ENCODE measurements around the gene PRSS22.

PRSS22 gene

GRCh38 chr16:2874912-2875362, 17.0 kb upstream of the PRSS22 start:
- peak overlapping the region; percentile 28; the same call in 1 of the 2 replicates for H3K4me2 ChIP-seq (ENCODE audit: low read depth, low read length)
- H3K27me3 ChIP-seq (replicated peaks; ENCODE audit: insufficient read depth, low read length): peaks cover 26% of the 10 kb centered on the region
- no peaks in the 10 kb centered on the region for H3K36me3 ChIP-seq (replicated peaks; ENCODE audit: insufficient read depth, low read length)
- H3K9me3 ChIP-seq (replicated peaks; ENCODE audit: insufficient read depth, low read length): no peaks in the 10 kb centered on the region
- no peak overlapping the region for H3K9ac ChIP-seq (ENCODE audit: low read length)
- TF ChIP-seq EZH2 (optimal IDR thresholded peaks at IDR 0.05; ENCODE audit: low read depth, low read length): no peak
- TF ChIP-seq CTCF (IDR thresholded peaks at IDR 0.05; ENCODE audit: low read length): peak; percentile 93
- no peak overlapping the region for H3K27ac ChIP-seq (ENCODE audit: low read length)
- DNase-seq: peak; percentile 82
- H3K4me1 ChIP-seq (ENCODE audit: low read length): peaks cover 2% of the 10 kb centered on the region; the same call in 1 of the 2 replicates
- H2AFZ ChIP-seq (ENCODE audit: low read length): peak overlapping the region; percentile 66
- no peaks in the 10 kb centered on the region for H4K20me1 ChIP-seq (ENCODE audit: insufficient read depth, low read length)
- no peak overlapping the region for H3K4me3 ChIP-seq (ENCODE audit: low read length)
- H3K9me2 ChIP-seq (replicated peaks; ENCODE audit: insufficient read depth, low read length): no peaks in the 10 kb centered on the region
- H3F3A ChIP-seq (ENCODE audit: insufficient read depth, low read length): no peaks in the 10 kb centered on the region
- no peaks in the 10 kb centered on the region for H3K79me2 ChIP-seq (ENCODE audit: low read length)

- H3K79me2 ChIP-seq (ENCODE audit: low read length): no peaks in the 10 kb centered on the region
- H3K9me2 ChIP-seq (replicated peaks; ENCODE audit: insufficient read depth, low read length): no peaks in the 10 kb centered on the region
- peak overlapping the region; percentile 66 for H2AFZ ChIP-seq (ENCODE audit: low read length)
- H3K27ac ChIP-seq (ENCODE audit: low read length): no peak overlapping the region
- H3F3A ChIP-seq (ENCODE audit: insufficient read depth, low read length): no peaks in the 10 kb centered on the region
- H3K4me3 ChIP-seq (ENCODE audit: low read length): no peak overlapping the region
- H3K4me2 ChIP-seq (ENCODE audit: low read depth, low read length): peak overlapping the region; percentile 28; the same call in 1 of the 2 replicates
- H3K4me1 ChIP-seq (ENCODE audit: low read length): peaks cover 2% of the 10 kb centered on the region; the same call in 1 of the 2 replicates
- H3K9ac ChIP-seq (ENCODE audit: low read length): no peak overlapping the region
- DNase-seq: no peak
- H4K20me1 ChIP-seq (ENCODE audit: insufficient read depth, low read length): no peaks in the 10 kb centered on the region
- peaks cover 27% of the 10 kb centered on the region for H3K27me3 ChIP-seq (replicated peaks; ENCODE audit: insufficient read depth, low read length)
- H3K36me3 ChIP-seq (replicated peaks; ENCODE audit: insufficient read depth, low read length): no peaks in the 10 kb centered on the region
- TF ChIP-seq CTCF (IDR thresholded peaks at IDR 0.05; ENCODE audit: low read length) (no peak), EZH2 (optimal IDR thresholded peaks at IDR 0.05; ENCODE audit: low read depth, low read length) (no peak)
- no peaks in the 10 kb centered on the region for H3K9me3 ChIP-seq (replicated peaks; ENCODE audit: insufficient read depth, low read length)
Observed at GRCh38 chr16:2874032-2874911, 16.3 kb upstream of the PRSS22 start.

- peaks cover 23% of the 10 kb centered on the region for H3K27me3 ChIP-seq (replicated peaks; ENCODE audit: insufficient read depth, low read length)
- peaks cover 2% of the 10 kb centered on the region; the same call in 1 of the 2 replicates for H3K4me1 ChIP-seq (ENCODE audit: low read length)
- H3K27ac ChIP-seq (ENCODE audit: low read length): no peak overlapping the region
- no peaks in the 10 kb centered on the region for H4K20me1 ChIP-seq (ENCODE audit: insufficient read depth, low read length)
- no peak for DNase-seq
- H3K9ac ChIP-seq (ENCODE audit: low read length): no peak overlapping the region
- no peaks in the 10 kb centered on the region for H3K36me3 ChIP-seq (replicated peaks; ENCODE audit: insufficient read depth, low read length)
- H2AFZ ChIP-seq (ENCODE audit: low read length): no peak overlapping the region
- H3K9me2 ChIP-seq (replicated peaks; ENCODE audit: insufficient read depth, low read length): no peaks in the 10 kb centered on the region
- no peaks in the 10 kb centered on the region for H3K79me2 ChIP-seq (ENCODE audit: low read length)
- no peaks in the 10 kb centered on the region for H3K9me3 ChIP-seq (replicated peaks; ENCODE audit: insufficient read depth, low read length)
- H3K4me3 ChIP-seq (ENCODE audit: low read length): no peak overlapping the region
- TF ChIP-seq EZH2 (optimal IDR thresholded peaks at IDR 0.05; ENCODE audit: low read depth, low read length) (no peak), EZH2phosphoT487 (IDR thresholded peaks at IDR 0.05; ENCODE audit: low read length) (no peak), CTCF (IDR thresholded peaks at IDR 0.05; ENCODE audit: low read length) (no peak)
- no peak overlapping the region for H3K4me2 ChIP-seq (ENCODE audit: low read depth, low read length)
- 0 out of 2 replicates have a peak, but pooled peaks cover 2% of the 10 kb centered on the region for H3F3A ChIP-seq (ENCODE audit: insufficient read depth, low read length)
Observed at GRCh38 chr16:2871926-2872325, 14.0 kb upstream of the PRSS22 start.
